Neural progenitor cell (in vitro differentiated cells): ENCODE measurements around the gene PYGO2.
"Not testable (repeated sequence)": the region's sequence is repeated elsewhere in the genome, so short reads cannot be mapped to it uniquely, and the experiment has no call there.

Experiments used
- EZH2phosphoT487 ChIP-seq: fragments of 200-600 bp; sonication (generic); IDR thresholded peaks from 2 replicates; pipeline ENCODE4 v1.6.1; 2017; ENCODE audit warnings: antibody characterized with exemption
- TF ChIP-seq, protein P1 (sequence below): fragments of 200-600 bp; sonication (generic); IDR thresholded peaks from 2 replicates; pipeline ENCODE4 v1.5.1; 2017; ENCODE audit warnings: antibody characterized with exemption, mild to moderate bottlenecking

DNA sequence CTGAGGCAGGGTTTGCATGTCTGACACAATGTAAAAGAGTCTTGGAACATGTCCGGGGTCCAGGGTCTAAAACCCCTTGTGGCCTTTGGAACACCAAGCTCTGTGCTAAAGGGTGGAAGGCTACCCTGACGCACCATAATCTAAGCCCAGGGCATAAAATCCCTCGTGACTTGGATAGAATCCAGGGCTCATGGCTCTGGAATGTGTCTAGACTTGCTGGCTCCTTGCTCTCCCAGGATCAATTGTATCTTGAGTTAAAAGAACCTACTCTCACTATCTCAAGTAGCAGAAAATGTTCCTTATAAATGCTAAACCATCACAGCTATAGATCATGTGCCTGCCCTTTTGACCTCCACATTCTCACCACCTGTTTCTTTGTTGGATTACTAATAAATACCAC lies 53.5 kb downstream of the PYGO2 start:
- TF ChIP-seq, protein P1, sequence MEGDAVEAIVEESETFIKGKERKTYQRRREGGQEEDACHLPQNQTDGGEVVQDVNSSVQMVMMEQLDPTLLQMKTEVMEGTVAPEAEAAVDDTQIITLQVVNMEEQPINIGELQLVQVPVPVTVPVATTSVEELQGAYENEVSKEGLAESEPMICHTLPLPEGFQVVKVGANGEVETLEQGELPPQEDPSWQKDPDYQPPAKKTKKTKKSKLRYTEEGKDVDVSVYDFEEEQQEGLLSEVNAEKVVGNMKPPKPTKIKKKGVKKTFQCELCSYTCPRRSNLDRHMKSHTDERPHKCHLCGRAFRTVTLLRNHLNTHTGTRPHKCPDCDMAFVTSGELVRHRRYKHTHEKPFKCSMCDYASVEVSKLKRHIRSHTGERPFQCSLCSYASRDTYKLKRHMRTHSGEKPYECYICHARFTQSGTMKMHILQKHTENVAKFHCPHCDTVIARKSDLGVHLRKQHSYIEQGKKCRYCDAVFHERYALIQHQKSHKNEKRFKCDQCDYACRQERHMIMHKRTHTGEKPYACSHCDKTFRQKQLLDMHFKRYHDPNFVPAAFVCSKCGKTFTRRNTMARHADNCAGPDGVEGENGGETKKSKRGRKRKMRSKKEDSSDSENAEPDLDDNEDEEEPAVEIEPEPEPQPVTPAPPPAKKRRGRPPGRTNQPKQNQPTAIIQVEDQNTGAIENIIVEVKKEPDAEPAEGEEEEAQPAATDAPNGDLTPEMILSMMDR: not testable (repeated sequence)
- TF ChIP-seq EZH2phosphoT487: not testable (repeated sequence)
